NCI-H345 (cell line): Measurements from ENCODE around the gene SCAMP3.
"Not testable (repeated sequence)": the region's sequence is repeated elsewhere in the genome, so short reads cannot be mapped to it uniquely, and the experiment has no call there.

Experiments
- DNase-seq: peaks from one replicate; lab custom pipeline; 2025; lab: John Stamatoyannopoulos, UW

The SCAMP3 gene

DNA sequence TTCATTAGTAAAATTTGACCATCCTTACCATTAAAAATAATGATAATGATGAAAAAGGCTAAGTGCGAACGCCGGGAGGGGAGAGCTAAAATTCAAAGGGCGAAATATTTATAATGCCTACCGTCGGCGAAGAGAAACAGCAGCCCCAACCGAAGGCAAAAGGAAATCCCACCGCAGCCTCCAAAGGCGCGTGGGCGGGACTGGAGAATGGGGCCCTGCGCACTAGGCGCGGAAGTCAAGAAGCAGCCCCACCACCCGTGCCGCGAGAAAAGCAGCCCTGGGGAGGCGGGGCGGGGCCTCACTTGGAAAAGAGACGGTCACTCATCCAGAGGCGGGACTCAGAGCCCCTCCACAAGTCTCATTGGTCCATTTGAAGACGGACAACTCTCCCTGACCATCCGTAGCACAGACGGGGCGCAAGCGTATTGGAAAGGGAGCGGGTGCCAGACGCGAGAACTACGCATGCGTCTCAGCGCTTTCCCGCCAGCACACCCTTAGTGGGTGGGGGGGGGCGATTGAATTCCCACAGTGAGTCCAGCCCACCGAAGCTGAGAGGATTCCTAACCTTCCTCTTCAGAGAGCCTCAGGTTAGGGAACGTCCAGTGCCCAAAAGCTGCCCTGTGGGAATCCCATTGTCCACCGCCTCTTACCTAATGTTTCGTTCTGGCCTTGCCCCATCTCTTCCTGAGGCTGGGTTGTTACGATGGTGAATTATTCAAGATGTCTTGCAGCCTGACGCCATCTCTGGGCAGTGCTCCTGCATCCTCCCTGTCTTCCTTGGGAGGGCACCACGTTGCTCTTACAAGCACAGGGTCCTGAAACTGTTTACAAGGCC, 34.7 kb downstream of the SCAMP3 start:
- peak; percentile 100 for DNase-seq

GRCh38 chr1:155226910-155227260, 35.3 kb downstream of the SCAMP3 start:
- peak; percentile 79 for DNase-seq

DNA sequence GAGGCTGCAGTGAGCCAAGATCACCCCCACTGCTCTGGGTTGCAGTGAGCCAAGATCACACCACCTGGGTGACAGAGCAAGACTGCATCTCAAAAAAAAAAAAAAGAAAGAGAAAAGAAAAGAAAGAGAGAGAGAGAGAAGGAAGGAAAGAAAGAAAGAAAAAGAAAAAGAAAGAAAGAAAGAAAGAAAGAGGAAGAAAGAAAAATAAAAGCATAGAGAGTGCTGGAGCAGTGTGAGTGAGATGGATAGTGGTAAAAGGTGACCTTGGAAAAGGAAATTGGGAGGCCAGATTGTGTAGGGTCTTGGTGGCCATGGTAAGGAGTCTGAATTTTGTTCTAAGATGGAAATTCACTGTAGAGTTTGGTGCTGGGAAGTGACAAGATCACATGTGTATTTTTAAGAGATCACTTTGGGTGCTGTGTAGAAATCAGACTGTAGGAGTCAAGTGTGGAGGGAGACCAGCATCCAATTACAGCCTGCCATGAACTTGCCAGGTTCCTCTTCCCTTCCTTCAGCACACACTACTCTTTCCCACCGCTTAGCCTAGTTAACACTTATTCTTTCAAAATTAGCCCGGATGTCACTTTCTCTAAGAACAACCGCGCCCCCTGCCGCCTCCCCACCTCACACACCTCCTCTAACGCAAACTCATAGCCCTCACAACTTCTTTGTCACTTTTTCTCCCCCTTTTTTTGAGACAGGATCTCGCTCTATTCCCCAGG, 35.8 kb downstream of the SCAMP3 start:
- DNase-seq: peak; percentile 87

DNA sequence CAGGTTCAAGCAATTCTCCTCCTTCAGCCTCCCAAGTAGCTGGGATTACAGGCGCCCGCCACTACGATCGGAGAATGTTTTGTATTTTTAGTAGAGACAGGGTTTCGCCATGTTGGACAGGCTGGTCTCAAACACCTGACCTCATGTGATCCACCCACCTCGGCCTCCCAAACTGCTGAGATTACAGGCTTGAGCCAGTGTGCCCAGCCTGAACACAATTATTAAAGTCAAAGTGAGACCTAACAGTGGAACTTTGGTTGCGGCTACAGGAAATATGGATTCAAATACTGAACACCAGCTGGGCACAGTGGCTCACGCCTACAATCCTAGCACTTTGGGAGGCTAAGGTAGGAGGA, 36.8 kb downstream of the SCAMP3 start:
- not testable (repeated sequence) for DNase-seq

DNA sequence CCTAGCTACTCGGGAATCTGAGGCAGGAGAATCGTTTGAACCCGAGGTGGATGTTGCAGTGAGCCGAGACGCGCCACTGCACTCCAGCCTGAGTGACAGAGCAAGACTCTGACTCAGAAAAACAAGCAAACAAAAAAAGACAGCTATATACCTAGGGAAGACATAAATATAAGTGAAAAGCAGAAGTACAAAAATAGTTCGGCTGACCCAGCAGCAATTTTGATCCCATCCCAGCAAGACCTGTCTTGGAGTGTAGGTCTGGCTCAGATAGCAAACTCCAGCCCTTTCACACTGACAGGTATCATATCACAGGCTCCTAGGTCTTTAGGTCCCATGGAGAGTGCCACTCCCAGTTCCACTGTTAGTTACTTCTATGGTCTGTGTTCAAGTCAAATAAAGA, 39.1 kb downstream of the SCAMP3 start:
- DNase-seq: no peak

DNA sequence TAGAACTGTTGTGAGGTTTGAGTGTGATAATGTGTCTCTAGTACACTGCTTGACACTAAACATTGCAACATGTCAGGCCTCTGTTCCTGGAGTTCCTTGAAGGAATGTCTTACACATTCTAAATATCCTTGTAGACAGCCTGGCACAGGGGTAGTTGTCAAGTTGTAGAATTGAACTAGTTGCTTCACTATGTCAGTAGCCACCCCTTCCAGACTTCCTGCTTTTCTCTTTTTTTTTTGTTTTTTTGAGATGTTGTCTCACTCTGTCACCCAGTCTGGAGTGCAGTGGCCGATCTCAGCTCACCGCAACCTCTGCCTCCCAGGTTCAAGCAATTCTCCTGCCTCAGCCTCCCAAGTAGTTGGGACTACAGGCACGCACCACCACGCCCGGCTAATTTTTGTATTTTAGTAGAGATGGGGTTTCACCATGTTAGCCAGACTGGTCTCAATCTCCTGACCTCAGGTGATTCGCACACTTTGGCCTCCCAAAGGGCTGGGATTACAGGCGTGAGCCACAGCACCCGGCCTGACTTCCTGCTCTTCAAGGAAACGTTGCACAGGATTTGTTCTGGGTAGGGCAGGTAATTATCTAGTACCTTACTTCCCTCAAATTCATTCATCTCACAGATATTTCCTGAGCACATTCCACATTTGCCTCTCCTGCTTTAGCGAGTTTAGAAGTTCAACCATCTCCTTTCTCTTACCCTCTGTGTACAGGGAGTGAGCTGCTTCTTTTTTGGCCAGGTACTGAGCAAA, 41.8 kb downstream of the SCAMP3 start:
- DNase-seq: not testable (repeated sequence)

DNA sequence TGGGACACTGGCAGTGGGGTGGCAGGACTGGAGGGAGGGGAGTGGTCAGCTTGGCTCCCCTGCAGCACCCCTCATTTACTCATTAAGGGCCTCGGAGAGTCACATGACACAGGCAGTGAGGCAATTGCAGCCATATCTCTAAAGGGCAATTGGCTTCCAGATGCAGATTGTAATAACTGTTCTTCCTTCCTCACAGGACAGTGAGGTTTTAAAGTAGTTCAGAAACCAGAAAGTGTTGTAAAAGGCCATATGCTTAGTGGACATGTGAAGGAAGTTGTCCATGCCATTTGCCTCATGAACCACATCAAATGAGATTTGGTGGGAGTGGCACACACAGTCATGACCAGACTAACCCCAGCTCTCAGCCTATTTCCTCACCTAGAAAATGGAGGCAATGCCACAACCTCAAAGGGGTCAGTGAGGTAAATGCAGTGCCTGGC, 42.5 kb downstream of the SCAMP3 start:
- DNase-seq: no peak

DNA sequence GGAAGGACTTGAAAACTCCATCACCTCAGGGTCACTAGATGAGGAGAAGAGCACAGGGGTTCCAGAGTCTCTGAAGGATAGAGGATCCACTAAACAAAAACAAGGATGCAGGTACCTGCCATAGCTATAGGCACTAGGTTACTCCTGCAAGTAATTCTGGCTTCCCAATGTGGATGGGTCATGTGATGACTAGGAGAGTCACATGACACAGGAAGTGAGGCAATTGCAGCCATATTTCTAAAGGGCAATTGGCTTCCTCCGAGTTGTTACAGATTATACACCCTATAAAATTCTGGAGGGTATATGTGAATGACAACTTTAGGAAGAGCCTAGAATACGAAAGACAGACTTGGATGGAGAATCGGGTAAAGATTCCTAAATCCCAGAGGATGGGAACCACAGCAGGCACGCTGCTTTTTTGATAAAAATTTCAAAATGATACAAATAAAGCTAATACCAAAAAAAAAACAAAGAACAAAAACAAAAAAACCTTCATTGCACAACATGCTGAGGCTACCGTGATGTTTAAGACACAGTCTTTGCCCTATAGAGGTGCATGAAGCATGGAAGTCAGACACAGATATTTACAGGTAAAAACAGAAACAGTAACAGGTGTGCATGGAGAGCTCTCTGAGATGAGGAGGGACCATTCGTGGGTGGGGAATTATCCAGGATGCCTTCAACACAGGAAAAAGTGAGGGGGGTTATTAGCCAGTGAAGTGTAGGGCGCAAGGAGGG, 43.1 kb downstream of the SCAMP3 start:
- DNase-seq: peak; percentile 69

GRCh38 chr1:155214702-155215101, 47.5 kb downstream of the SCAMP3 start:
- DNase-seq: not testable (repeated sequence)

GRCh38 chr1:155212051-155212440, 50.1 kb downstream of the SCAMP3 start:
- DNase-seq: not testable (repeated sequence)

- DNase-seq: not testable (repeated sequence)
Measured at GRCh38 chr1:155211381-155212050, 50.6 kb downstream of the SCAMP3 start.

- no peak for DNase-seq
Measured at GRCh38 chr1:155210314-155211104, 51.7 kb downstream of the SCAMP3 start.

DNA sequence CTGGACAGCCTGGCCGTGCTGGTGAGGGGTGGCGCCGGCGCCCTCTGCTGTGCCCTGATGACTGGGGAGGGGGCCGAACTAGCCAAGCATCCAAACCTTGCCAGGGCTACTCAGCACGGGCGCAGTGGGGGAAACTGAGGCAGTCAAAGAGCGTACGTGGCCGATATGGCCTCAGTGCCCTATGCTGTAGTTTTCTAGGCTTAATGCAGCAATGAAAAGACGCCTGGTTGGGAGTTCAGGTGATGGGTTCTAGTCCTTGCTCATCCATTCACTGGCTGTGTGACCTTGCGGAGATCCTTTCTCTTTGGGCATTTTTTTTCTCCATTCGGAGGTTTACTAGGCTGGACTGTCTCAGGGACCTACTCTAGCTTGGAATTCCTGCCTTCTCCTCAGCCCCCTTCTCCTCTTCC, 52.8 kb downstream of the SCAMP3 start:
- no peak for DNase-seq

DNA sequence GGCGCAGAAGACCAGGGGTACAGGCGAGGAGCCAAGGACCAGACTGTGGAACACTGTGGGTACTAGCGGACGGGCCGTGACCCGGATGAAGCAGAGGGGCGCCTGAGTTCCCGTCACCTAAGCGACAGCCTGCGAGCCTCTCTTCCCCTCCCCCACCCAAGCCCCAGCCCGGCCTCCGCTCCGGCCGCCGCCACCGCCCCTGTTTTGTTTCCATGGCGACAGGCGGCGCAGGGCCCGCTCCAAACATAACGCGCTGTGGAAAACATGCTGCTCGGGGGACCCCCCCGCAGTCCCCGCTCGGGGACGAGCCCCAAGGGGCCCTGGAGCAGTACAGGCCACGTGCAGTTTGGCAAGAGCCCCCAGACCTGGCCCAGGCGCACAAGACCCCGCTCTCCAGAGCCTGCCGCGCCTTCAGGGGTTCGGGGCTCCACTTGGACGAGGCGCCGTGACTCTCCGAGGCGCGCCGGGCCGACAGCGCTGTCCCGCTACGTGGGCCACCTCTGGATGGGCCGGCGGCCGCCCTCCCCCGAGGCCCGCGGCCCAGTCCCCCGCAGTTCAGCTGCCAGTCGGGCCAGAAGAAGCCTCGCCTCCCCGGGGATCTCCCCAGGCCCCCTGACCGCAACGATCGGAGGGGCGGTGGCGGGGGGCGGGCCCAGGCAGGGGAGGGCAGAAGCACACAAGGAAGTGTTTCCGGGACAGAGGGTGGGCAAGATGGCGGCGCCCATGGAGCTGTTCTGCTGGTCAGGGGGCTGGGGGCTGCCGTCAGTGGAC, 53.4 kb downstream of the SCAMP3 start, which contains the start of gene MTX1:
MTX1 (plus strand) TSS at position 155 of the 771 bp plus-strand sequence; CDS start at position 265, 110 bp downstream.
- peak; percentile 93 for DNase-seq

DNA sequence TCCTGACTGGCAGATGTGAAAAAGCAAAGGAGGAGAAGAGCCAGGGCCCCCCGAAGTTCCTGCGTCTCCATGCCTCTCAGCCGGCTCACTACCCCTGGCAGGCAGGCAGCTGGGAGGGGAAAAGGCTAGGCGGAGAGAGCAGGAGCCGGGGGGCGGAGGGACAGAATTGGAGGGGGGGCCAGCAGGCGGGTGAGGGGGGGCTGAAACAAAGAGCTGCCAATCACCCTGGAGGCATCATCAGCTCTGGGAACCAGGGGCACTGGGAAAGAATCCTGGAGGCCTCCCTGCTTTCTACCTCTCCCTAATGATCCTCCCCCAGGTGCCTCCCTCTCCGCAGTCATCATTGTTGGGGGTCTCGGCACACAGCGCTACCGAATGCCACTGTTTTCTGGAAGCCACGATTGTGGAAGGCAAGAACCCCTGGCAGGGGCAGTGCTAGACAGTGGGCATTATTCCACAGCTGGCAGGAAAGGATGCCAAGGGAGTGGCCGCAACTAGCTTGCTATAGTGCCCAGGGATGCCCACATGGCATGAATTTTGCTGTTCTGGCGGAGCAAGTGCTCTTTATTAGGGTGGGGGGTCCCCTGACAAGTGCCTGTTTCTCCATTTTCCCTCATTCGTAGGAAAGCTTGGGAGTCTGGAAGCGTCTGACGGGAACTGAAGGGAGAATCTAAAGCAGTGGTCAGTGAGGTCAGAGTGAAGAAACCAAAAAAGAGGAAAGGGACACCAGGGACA, 54.2 kb downstream of the SCAMP3 start, which contains the start of gene THBS3:
THBS3 (minus strand) TSS at position 92 of the 735 bp plus-strand sequence; CDS start at position 71, 21 bp downstream.
- peak; percentile 95 for DNase-seq

DNA sequence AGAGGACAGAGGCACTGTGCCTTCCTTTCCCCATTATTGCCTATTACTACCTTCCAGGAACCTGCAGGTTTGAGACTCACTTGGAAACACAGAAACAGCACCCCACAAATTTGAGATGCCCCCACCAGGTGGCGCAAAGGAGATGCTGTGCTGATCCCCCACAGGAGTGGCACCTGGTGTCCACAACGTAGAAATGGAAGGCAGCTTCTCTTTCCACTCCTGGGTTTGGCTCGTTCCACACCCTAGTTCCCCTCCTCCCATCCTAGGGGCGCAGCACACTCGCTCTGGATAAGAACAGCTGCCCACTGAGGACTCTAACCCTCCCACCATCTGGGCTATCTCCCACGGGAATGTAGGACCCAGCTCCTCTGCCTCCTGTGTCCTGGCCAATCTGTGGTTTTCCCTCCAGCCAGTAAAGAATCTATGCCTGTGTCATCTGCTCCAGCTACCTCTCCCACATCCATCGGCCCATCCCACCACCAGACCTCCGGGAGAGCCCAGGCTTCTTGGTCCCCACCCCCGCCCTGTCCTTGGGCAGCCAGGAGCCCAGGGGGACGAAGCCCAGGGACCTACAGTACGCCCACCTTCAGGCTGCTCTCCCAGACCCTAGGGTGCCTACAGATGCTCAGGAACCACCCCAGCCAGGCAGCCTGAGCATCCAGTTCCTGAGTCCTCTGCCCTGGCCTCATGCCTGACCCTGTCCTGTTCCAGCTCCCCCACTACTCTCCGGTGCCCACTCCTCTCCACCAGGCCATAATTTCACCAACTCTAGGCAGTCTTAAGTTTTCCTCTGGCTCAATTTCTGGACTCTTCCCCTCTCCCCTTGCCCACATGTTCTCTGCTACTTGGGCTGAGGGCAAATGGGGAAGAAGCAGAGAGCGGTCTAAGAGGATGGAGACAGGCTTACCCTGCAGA, 55.0 kb downstream of the SCAMP3 start:
- DNase-seq: peak; percentile 96
